Right lobe of liver (tissue), 4 donors: ENCODE measurements around the gene C1QTNF8.

Source experiments
- CTCF ChIP-seq, 4 donors: fragments of 200-600 bp in 3 of 4; fragments of 450-650 bp in 1 of 4; IDR thresholded peaks; one replicate each; pipeline versions ENCODE4 v1.5.1 to v1.8.0; 2016 to 2022; ENCODE audit warnings: antibody characterized with exemption in 4 of 4, mild to moderate bottlenecking in 2 of 4
- POLR2A ChIP-seq: fragments of 450-650 bp; IDR thresholded peaks from one replicate; pipeline ENCODE4 v1.6.1; 2017; ENCODE audit warnings: antibody characterized with exemption, mild to moderate bottlenecking
- donor health status: DM: no; HTN: no; CAD: no.
- donor health status: DM: no; HTN: no; CAD: no.
- donor health status: DM: no; HTN: yes; CAD: no.

GRCh38 chr16:1066584-1067172, 29.4 kb downstream of the C1QTNF8 start:
- no peak for TF ChIP-seq CTCF (IDR thresholded peaks at IDR 0.05)
- TF ChIP-seq POLR2A, result no peak
